KMS-11 (cell line): ENCODE data around the gene NXPH1.

ENCODE experiments used
- H2AFZ ChIP-seq: fragments of 200-600 bp; sonication (generic); 2 replicates; pipeline ENCODE4 v1.6.1; 2016; ENCODE audit warnings: antibody characterized with exemption, mixed run types, low read depth
- H3K27ac ChIP-seq: fragments of 200-600 bp; sonication (generic); 2 replicates; pipeline ENCODE4 v1.6.1; 2016; ENCODE audit warnings: mild to moderate bottlenecking, mixed run types
- H3K27me3 ChIP-seq: fragments of 200-600 bp; sonication (generic); 2 replicates; pipeline ENCODE4 v1.6.1; 2017; ENCODE audit warnings: mild to moderate bottlenecking, low read depth, mixed run types, moderate library complexity; ENCODE audit not compliant: insufficient read depth
- H3K36me3 ChIP-seq: fragments of 200-600 bp; sonication (generic); 2 replicates; pipeline ENCODE4 v1.6.1; 2017; ENCODE audit warnings: mild to moderate bottlenecking, mixed run types; ENCODE audit not compliant: insufficient read depth
- H3K4me1 ChIP-seq: fragments of 200-600 bp; sonication (generic); 2 replicates; pipeline ENCODE4 v1.6.1; 2016; ENCODE audit warnings: mild to moderate bottlenecking, low read depth, mixed run types; ENCODE audit not compliant: poor library complexity, severe bottlenecking
- H3K4me2 ChIP-seq: fragments of 200-600 bp; sonication (generic); 2 replicates; pipeline ENCODE4 v1.7.0; 2016; ENCODE audit warnings: mild to moderate bottlenecking, mixed run types
- H3K4me3 ChIP-seq: fragments of 200-600 bp; sonication (generic); IDR thresholded peaks from 2 replicates; pipeline ENCODE4 v1.6.1; 2017; ENCODE audit warnings: low read depth, low read length, mixed read lengths; ENCODE audit not compliant: insufficient read depth
- H3K79me2 ChIP-seq: fragments of 200-600 bp; sonication (generic); 2 replicates; pipeline ENCODE4 v1.6.1; 2016; ENCODE audit warnings: low read depth, mixed run types; ENCODE audit not compliant: insufficient read depth
- H3K9ac ChIP-seq: fragments of 200-600 bp; sonication (generic); 2 replicates; pipeline ENCODE4 v1.6.1; 2016; ENCODE audit warnings: mild to moderate bottlenecking, mixed run types
- H4K20me1 ChIP-seq: fragments of 200-600 bp; sonication (generic); 2 replicates; pipeline ENCODE4 v1.6.1; 2016; ENCODE audit warnings: mild to moderate bottlenecking, mixed run types; ENCODE audit not compliant: insufficient read depth
- TF ChIP-seq, protein P1 (sequence below): fragments of 200-600 bp; sonication (generic); conservative IDR thresholded peaks from 2 replicates; pipeline ENCODE4 v1.6.1; 2017; ENCODE audit warnings: low read depth, mild to moderate bottlenecking, antibody characterized with exemption, low read length, moderate library complexity, mixed read lengths

Gene NXPH1

DNA sequence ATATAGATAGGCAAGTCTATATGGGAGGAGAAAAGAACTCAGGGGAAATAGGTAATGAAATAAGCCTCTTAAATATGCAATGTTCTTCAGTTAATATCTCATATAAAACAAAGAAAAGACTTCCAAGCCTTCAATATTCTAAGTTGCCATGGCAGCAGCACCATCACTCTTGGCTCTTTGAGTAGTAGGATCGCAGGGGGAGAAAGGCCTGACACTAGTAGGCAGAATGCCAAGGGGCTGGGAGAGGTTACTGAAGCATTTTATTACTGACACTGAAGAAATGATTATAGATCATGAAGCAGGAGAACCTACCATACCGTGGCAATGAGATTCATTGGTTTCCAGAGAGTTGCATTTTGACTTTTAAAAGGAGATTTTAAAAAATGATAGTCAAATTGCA, 193.9 kb downstream of the NXPH1 start:
- Histone ChIP-seq H3K36me3 (no peaks in the 10 kb centered on the region), H3K9ac (no peak overlapping the region), H2AFZ (no peak overlapping the region), H3K27ac (no peak overlapping the region), H4K20me1 (no peaks in the 10 kb centered on the region), H3K79me2 (no peaks in the 10 kb centered on the region), H3K27me3 (no peaks in the 10 kb centered on the region), H3K4me3 (no peak overlapping the region), H3K4me2 (no peak overlapping the region), H3K4me1 (no peaks in the 10 kb centered on the region)
- TF ChIP-seq, protein P1, sequence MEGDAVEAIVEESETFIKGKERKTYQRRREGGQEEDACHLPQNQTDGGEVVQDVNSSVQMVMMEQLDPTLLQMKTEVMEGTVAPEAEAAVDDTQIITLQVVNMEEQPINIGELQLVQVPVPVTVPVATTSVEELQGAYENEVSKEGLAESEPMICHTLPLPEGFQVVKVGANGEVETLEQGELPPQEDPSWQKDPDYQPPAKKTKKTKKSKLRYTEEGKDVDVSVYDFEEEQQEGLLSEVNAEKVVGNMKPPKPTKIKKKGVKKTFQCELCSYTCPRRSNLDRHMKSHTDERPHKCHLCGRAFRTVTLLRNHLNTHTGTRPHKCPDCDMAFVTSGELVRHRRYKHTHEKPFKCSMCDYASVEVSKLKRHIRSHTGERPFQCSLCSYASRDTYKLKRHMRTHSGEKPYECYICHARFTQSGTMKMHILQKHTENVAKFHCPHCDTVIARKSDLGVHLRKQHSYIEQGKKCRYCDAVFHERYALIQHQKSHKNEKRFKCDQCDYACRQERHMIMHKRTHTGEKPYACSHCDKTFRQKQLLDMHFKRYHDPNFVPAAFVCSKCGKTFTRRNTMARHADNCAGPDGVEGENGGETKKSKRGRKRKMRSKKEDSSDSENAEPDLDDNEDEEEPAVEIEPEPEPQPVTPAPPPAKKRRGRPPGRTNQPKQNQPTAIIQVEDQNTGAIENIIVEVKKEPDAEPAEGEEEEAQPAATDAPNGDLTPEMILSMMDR = no peak

DNA sequence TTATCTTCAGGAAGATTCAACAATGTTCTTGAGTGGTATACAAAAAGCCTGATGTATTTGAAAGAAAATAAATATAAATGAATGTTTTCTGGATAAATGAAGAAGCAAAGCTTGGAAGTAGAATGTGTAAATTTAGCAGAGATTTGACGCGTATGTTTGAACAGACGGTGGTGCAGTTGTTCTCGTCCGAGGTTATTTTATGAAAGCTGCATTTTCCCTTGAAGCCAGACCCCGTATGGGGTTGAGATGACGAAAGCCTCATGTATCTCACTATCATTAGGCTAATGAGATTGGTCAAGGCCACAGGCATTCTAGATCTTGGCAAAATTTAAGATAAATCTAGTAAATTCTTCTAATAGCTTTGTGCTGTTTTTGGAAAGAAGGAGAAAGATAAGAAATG, 195.2 kb downstream of the NXPH1 start:
- H3K36me3 ChIP-seq = no peaks in the 10 kb centered on the region
- H3K9ac ChIP-seq = no peak overlapping the region
- H3K4me3 ChIP-seq = no peak overlapping the region
- TF ChIP-seq, protein P1 = no peak
- H3K27me3 ChIP-seq = no peaks in the 10 kb centered on the region
- H3K4me1 ChIP-seq = no peaks in the 10 kb centered on the region
- no peak overlapping the region for H3K4me2 ChIP-seq
- no peak overlapping the region for H2AFZ ChIP-seq
- H3K79me2 ChIP-seq = no peaks in the 10 kb centered on the region
- no peaks in the 10 kb centered on the region for H4K20me1 ChIP-seq
- H3K27ac ChIP-seq = no peak overlapping the region

DNA sequence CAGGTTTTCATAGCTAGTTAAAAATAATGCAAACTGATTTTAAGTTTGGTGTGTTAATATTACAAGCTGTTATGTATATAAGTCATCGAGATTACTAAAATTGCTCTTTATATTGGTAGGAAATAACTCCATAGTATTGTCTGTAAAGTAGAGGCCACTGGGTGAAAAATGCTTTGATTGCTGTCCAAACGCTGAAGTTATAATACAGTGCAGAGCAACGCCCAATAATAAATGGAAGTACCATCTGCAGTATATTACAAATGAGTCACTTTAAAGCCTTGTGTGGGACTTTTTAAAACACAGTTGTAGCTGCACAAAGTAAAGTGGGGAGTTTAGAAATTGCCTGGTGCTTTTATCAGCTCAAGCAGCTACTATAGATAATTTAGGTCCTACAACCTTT, 196.1 kb downstream of the NXPH1 start:
- TF ChIP-seq, protein P1 = no peak
- no peaks in the 10 kb centered on the region for H3K4me1 ChIP-seq
- H3K9ac ChIP-seq = no peak overlapping the region
- no peaks in the 10 kb centered on the region for H3K79me2 ChIP-seq
- H3K4me2 ChIP-seq = no peak overlapping the region
- no peaks in the 10 kb centered on the region for H3K36me3 ChIP-seq
- no peaks in the 10 kb centered on the region for H3K27me3 ChIP-seq
- H3K4me3 ChIP-seq = no peak overlapping the region
- H3K27ac ChIP-seq = no peak overlapping the region
- H2AFZ ChIP-seq = no peak overlapping the region
- H4K20me1 ChIP-seq = no peaks in the 10 kb centered on the region

GRCh38 chr7:8637322-8637721, 203.9 kb downstream of the NXPH1 start:
- H3K9ac ChIP-seq = no peak overlapping the region
- no peaks in the 10 kb centered on the region for H3K36me3 ChIP-seq
- no peak overlapping the region for H3K4me2 ChIP-seq
- H3K4me1 ChIP-seq = peaks cover 4% of the 10 kb centered on the region
- H4K20me1 ChIP-seq = no peaks in the 10 kb centered on the region
- no peaks in the 10 kb centered on the region for H3K27me3 ChIP-seq
- no peak overlapping the region for H3K27ac ChIP-seq
- H3K79me2 ChIP-seq = no peaks in the 10 kb centered on the region
- H2AFZ ChIP-seq = no peak overlapping the region
- TF ChIP-seq, protein P1 = no peak
- no peak overlapping the region for H3K4me3 ChIP-seq
